GM23248 (cell line): ENCODE results near the gene CABP4. TPM values are rescaled to one million over a fixed set of nuclear protein-coding genes. Genes with fewer than 3 reads are reported as not detected.

Experiments
- DNase-seq: peaks from one replicate; pipeline ENCODE4 v3.0.0-alpha.2; 2015
- H2AFZ ChIP-seq: fragments of 200-600 bp; sonication (generic); 2 replicates; pipeline ENCODE4 v1.6.1; 2016; ENCODE audit warnings: antibody characterized with exemption
- H3F3A ChIP-seq: fragments of 200-600 bp; sonication (generic); 2 replicates; pipeline ENCODE4 v1.6.1; 2016; ENCODE audit warnings: mild to moderate bottlenecking, antibody characterized with exemption, mixed run types; ENCODE audit not compliant: insufficient read depth
- H3K27ac ChIP-seq: fragments of 200-600 bp; sonication (generic); 2 replicates; pipeline ENCODE4 v1.5.1; 2016; ENCODE audit warnings: mild to moderate bottlenecking
- H3K27me3 ChIP-seq: fragments of 200-600 bp; sonication (generic); replicated peaks from 2 replicates; pipeline ENCODE4 v1.6.1; 2016; ENCODE audit warnings: mild to moderate bottlenecking; ENCODE audit not compliant: insufficient read depth
- H3K36me3 ChIP-seq: fragments of 200-600 bp; sonication (generic); 2 replicates; pipeline ENCODE4 v1.6.1; 2016; ENCODE audit warnings: low read depth, mild to moderate bottlenecking
- H3K4me1 ChIP-seq: fragments of 200-600 bp; sonication (generic); 2 replicates; pipeline ENCODE4 v1.6.1; 2016; ENCODE audit warnings: mild to moderate bottlenecking; ENCODE audit not compliant: insufficient read depth
- H3K4me2 ChIP-seq: fragments of 200-600 bp; sonication (generic); one replicate; pipeline ENCODE4 v1.6.1; 2016; ENCODE audit warnings: mild to moderate bottlenecking; ENCODE audit not compliant: unreplicated experiment
- H3K4me3 ChIP-seq: fragments of 200-600 bp; sonication (generic); 2 replicates; pipeline ENCODE4 v1.5.1; 2016; ENCODE audit warnings: mild to moderate bottlenecking
- H3K79me2 ChIP-seq: fragments of 200-600 bp; sonication (generic); 2 replicates; pipeline ENCODE4 v1.6.1; 2016; ENCODE audit warnings: mild to moderate bottlenecking; ENCODE audit not compliant: insufficient read depth
- H3K9ac ChIP-seq: fragments of 200-600 bp; sonication (generic); 2 replicates; pipeline ENCODE4 v1.6.1; 2016; ENCODE audit warnings: mild to moderate bottlenecking
- H3K9me2 ChIP-seq: fragments of 200-600 bp; sonication (generic); 2 replicates; pipeline ENCODE4 v1.6.1; 2016; ENCODE audit warnings: mixed run types, mild to moderate bottlenecking, moderate library complexity; ENCODE audit not compliant: insufficient read depth
- H3K9me3 ChIP-seq: fragments of 200-600 bp; sonication (generic); one replicate; pipeline ENCODE4 v1.6.1; 2017; ENCODE audit warnings: low read depth
- H4K20me1 ChIP-seq: fragments of 200-600 bp; sonication (generic); 2 replicates; pipeline ENCODE4 v1.6.0; 2016; ENCODE audit not compliant: insufficient read depth
- EZH2 ChIP-seq: fragments of 200-600 bp; sonication (generic); IDR thresholded peaks from 2 replicates; pipeline ENCODE4 v1.6.1; 2018; ENCODE audit warnings: antibody characterized with exemption, mild to moderate bottlenecking; ENCODE audit not compliant: insufficient read depth, poor library complexity, severe bottlenecking
- EZH2phosphoT487 ChIP-seq: fragments of 200-600 bp; sonication (generic); IDR thresholded peaks from 2 replicates; pipeline ENCODE4 v1.6.1; 2018; ENCODE audit warnings: antibody characterized with exemption, moderate library complexity, mild to moderate bottlenecking, low read depth; ENCODE audit not compliant: insufficient read depth
- WGBS, 2 experiments: methylation state at CpG; one replicate each; pipeline ENCODE4 v1.1.6; 2015 to 2017; ENCODE audit warnings: low lambda C conversion rate in 2 of 2, low coverage in 1 of 2; ENCODE audit errors: missing lambda C conversion rate in 2 of 2; 5-methylcytosine and 5-hydroxymethylcytosine counted together
- in situ Hi-C: fragments of 300-500 bp; cut with MboI; formaldehyde crosslinking; loops from 2 replicates; pipeline ENCODE4 v1.15.0; 2020
- polyA plus RNA-seq: library from polyadenylated mRNA; unstranded; fragments of >200 nt; fragmentation: Nextera tagmentation; extraction: Ambion mirVana; gene quantifications from 2 replicates; pipeline ENCODE4 v1.2.1, GENCODE V29; 2016
- total RNA-seq: library from RNA; depleted of rRNA; stranded (reverse); fragments of >200 nt; shearing (Covaris generic); gene quantifications from 2 replicates; pipeline ENCODE4 v1.2.3, GENCODE V29; 2014

CABP4 gene
- total and polyA plus RNA-seq, 2 experiments from 2014 or later = not detected

- H3K4me2 ChIP-seq = no peak overlapping the region
- no peaks in the 10 kb centered on the region for H3K36me3 ChIP-seq
- in situ Hi-C loops = no loop called here
- H3F3A ChIP-seq = no peaks in the 10 kb centered on the region
- no peaks in the 10 kb centered on the region for H3K79me2 ChIP-seq
- no peak overlapping the region for H3K27ac ChIP-seq
- no peaks in the 10 kb centered on the region for H3K27me3 ChIP-seq
- WGBS, 2 experiments = 70 to 71% methylated on average over 18 to 21 of the region's 21 CpGs
- no peak overlapping the region for H3K4me3 ChIP-seq
- H3K4me1 ChIP-seq = no peaks in the 10 kb centered on the region
- DNase-seq = no peak
- H2AFZ ChIP-seq = no peak overlapping the region
- H3K9ac ChIP-seq = no peak overlapping the region
- no peaks in the 10 kb centered on the region for H4K20me1 ChIP-seq
- no peak for TF ChIP-seq EZH2
- no peak for TF ChIP-seq EZH2phosphoT487
- H3K9me3 ChIP-seq = no peaks in the 10 kb centered on the region
- H3K9me2 ChIP-seq = no peaks in the 10 kb centered on the region
These were observed 1.1 kb upstream of the CABP4 start for GRCh38 chr11:67453816-67454732.

- H3K79me2 ChIP-seq = no peaks in the 10 kb centered on the region
- H3F3A ChIP-seq = no peaks in the 10 kb centered on the region
- H3K4me2 ChIP-seq = no peak overlapping the region
- 72 to 76% methylated on average over 23 of the region's 25 CpGs for WGBS, 2 experiments
- H3K4me1 ChIP-seq = no peaks in the 10 kb centered on the region
- no peaks in the 10 kb centered on the region for H3K27me3 ChIP-seq
- H4K20me1 ChIP-seq = no peaks in the 10 kb centered on the region
- no peaks in the 10 kb centered on the region for H3K9me3 ChIP-seq
- TF ChIP-seq EZH2 (no peak), EZH2phosphoT487 (no peak)
- no peaks in the 10 kb centered on the region for H3K9me2 ChIP-seq
- no peak for DNase-seq
- no peak overlapping the region for H3K9ac ChIP-seq
- no peaks in the 10 kb centered on the region for H3K36me3 ChIP-seq
- no peak overlapping the region for H3K27ac ChIP-seq
- no peak overlapping the region for H3K4me3 ChIP-seq
- H2AFZ ChIP-seq = no peak overlapping the region
- in situ Hi-C loops = no loop called here
These were observed 1.0 kb downstream of the CABP4 start for GRCh38 chr11:67456068-67456705.

- no peak for TF ChIP-seq EZH2phosphoT487
- no peak for TF ChIP-seq EZH2
- no peaks in the 10 kb centered on the region for H3F3A ChIP-seq
- DNase-seq = no peak
- no peak overlapping the region for H3K9ac ChIP-seq
- H3K36me3 ChIP-seq = no peaks in the 10 kb centered on the region
- no peaks in the 10 kb centered on the region for H3K4me1 ChIP-seq
- H3K4me3 ChIP-seq = no peak overlapping the region
- no peaks in the 10 kb centered on the region for H3K9me2 ChIP-seq
- H3K9me3 ChIP-seq = no peaks in the 10 kb centered on the region
- H3K79me2 ChIP-seq = no peaks in the 10 kb centered on the region
- WGBS, 2 experiments = 81 to 82% methylated on average over 11 to 12 of the region's 12 CpGs
- no peak overlapping the region for H2AFZ ChIP-seq
- no peaks in the 10 kb centered on the region for H4K20me1 ChIP-seq
- no peaks in the 10 kb centered on the region for H3K27me3 ChIP-seq
- H3K4me2 ChIP-seq = no peak overlapping the region
- no peak overlapping the region for H3K27ac ChIP-seq
- in situ Hi-C loops = no loop called here
These were observed 2.3 kb downstream of the CABP4 start for GRCh38 chr11:67457453-67457852.

GRCh38 chr11:67458266-67458665 is 3.1 kb downstream of the CABP4 start:
- no peaks in the 10 kb centered on the region for H3K27me3 ChIP-seq
- no peak for DNase-seq
- H4K20me1 ChIP-seq = no peaks in the 10 kb centered on the region
- no peaks in the 10 kb centered on the region for H3K79me2 ChIP-seq
- no peak overlapping the region for H3K4me2 ChIP-seq
- in situ Hi-C loops = no loop called here
- no peak overlapping the region for H2AFZ ChIP-seq
- H3K9ac ChIP-seq = no peak overlapping the region
- no peaks in the 10 kb centered on the region for H3K9me3 ChIP-seq
- no peak overlapping the region for H3K4me3 ChIP-seq
- H3K27ac ChIP-seq = no peak overlapping the region
- H3K4me1 ChIP-seq = no peaks in the 10 kb centered on the region
- H3K9me2 ChIP-seq = no peaks in the 10 kb centered on the region
- TF ChIP-seq EZH2 (no peak), EZH2phosphoT487 (no peak)
- no peaks in the 10 kb centered on the region for H3K36me3 ChIP-seq
- H3F3A ChIP-seq = no peaks in the 10 kb centered on the region
- 69 to 82% methylated on average over 19 of the region's 19 CpGs for WGBS, 2 experiments
